HG02763 (cell line): Measurements from ENCODE around the gene CLEC4M.
"Not testable (repeated sequence)": the region's sequence is repeated elsewhere in the genome, so short reads cannot be mapped to it uniquely, and the experiment has no call there.

Source experiments
- ATAC-seq: cut with Tn5 transposase; IDR thresholded peaks from one replicate; pipeline ENCODE4 v1.9.1; 2021; ENCODE audit warnings: mild to moderate bottlenecking, moderate library complexity; ENCODE audit not compliant: unreplicated experiment

The CLEC4M gene

GRCh38 chr19:7740682-7741054 lies 22.4 kb upstream of the CLEC4M start:
- no peak for ATAC-seq

GRCh38 chr19:7742575-7742974 lies 20.5 kb upstream of the CLEC4M start:
- no peak for ATAC-seq

GRCh38 chr19:7742991-7743390 lies 20.1 kb upstream of the CLEC4M start:
- no peak for ATAC-seq

GRCh38 chr19:7743425-7743841 lies 19.6 kb upstream of the CLEC4M start:
- no peak for ATAC-seq

GRCh38 chr19:7744199-7744786 lies 18.8 kb upstream of the CLEC4M start:
- no peak for ATAC-seq

GRCh38 chr19:7744871-7745650 lies 18.0 kb upstream of the CLEC4M start:
- ATAC-seq: no peak

- not testable (repeated sequence) for ATAC-seq
Measured at GRCh38 chr19:7746306-7746705, 16.7 kb upstream of the CLEC4M start.

- ATAC-seq: no peak
Measured at GRCh38 chr19:7746903-7747884, 15.8 kb upstream of the CLEC4M start, which contains the start of gene CD209. TSS of gene CD209 (minus strand) at chr19:7747534. CDS start at chr19:7747511, 23 bp downstream.

- no peak for ATAC-seq
Measured at GRCh38 chr19:7748171-7748570, 14.9 kb upstream of the CLEC4M start.

GRCh38 chr19:7748756-7749155 lies 14.3 kb upstream of the CLEC4M start:
- ATAC-seq: no peak

GRCh38 chr19:7751157-7751783 lies 11.8 kb upstream of the CLEC4M start:
- ATAC-seq: no peak

GRCh38 chr19:7756258-7756657 lies 6.8 kb upstream of the CLEC4M start:
- ATAC-seq: no peak

- no peak for ATAC-seq
Measured at GRCh38 chr19:7757358-7757757, 5.7 kb upstream of the CLEC4M start.

- no peak for ATAC-seq
Measured at GRCh38 chr19:7759156-7759555, 3.9 kb upstream of the CLEC4M start.

GRCh38 chr19:7763696-7764095 lies 653 bp downstream of the CLEC4M start:
- no peak for ATAC-seq

- ATAC-seq: not testable (repeated sequence)
Measured at GRCh38 chr19:7764157-7764556, 1.1 kb downstream of the CLEC4M start.

GRCh38 chr19:7765043-7765442 lies 2.0 kb downstream of the CLEC4M start:
- not testable (repeated sequence) for ATAC-seq

- no peak for ATAC-seq
Measured at GRCh38 chr19:7766535-7766934, 3.5 kb downstream of the CLEC4M start.

GRCh38 chr19:7767487-7767886 lies 4.4 kb downstream of the CLEC4M start:
- no peak for ATAC-seq

GRCh38 chr19:7769171-7769570 lies 6.1 kb downstream of the CLEC4M start:
- ATAC-seq: no peak

GRCh38 chr19:7771072-7771471 lies 8.0 kb downstream of the CLEC4M start:
- ATAC-seq: no peak
